Effector memory CD8-positive, alpha-beta T cell (primary cell): ENCODE data around the gene CRISPLD2.

ENCODE experiments used
- ATAC-seq: fragments of 150-1000 bp; cut with Tn5 transposase; replicated peaks from 2 replicates; pipeline ENCODE4 v1.10.0; 2021; ENCODE audit warnings: mild to moderate bottlenecking, moderate library complexity
- DNase-seq, 3 experiments: peaks; one replicate each; pipeline ENCODE4 v3.0.0; 2021
- H3K27ac Mint-ChIP-seq, 2 donors: one replicate each; pipeline ENCODE4 v1.8.0; 2022; ENCODE audit warnings: mild to moderate bottlenecking in 2 of 2, mixed read lengths in 2 of 2, moderate library complexity in 2 of 2
- H3K27me3 Mint-ChIP-seq, 2 donors: one replicate each; pipeline ENCODE4 v1.8.0; 2022; ENCODE audit warnings: mixed read lengths in 2 of 2
- H3K36me3 Mint-ChIP-seq: one replicate; pipeline ENCODE4 v1.8.0; 2022; ENCODE audit warnings: mild to moderate bottlenecking, moderate library complexity, mixed read lengths; ENCODE audit not compliant: insufficient read depth
- H3K4me1 Mint-ChIP-seq, 2 donors: one replicate each; pipeline ENCODE4 v1.8.0; 2022; ENCODE audit warnings: low read depth in 2 of 2, mixed read lengths in 2 of 2
- H3K4me3 Mint-ChIP-seq, 2 donors: one replicate each; pipeline ENCODE4 v1.8.0; 2022; ENCODE audit warnings: mild to moderate bottlenecking in 2 of 2, mixed read lengths in 2 of 2, moderate library complexity in 2 of 2
- H3K9me3 Mint-ChIP-seq, 2 donors: one replicate each; pipeline ENCODE4 v1.8.0; 2022; ENCODE audit warnings: mixed read lengths in 2 of 2

CRISPLD2 gene

GRCh38 chr16:84947996-84948850, 128.4 kb downstream of the CRISPLD2 start:
- H3K27me3 Mint-ChIP-seq: peaks cover 11 to 12% of the 10 kb centered on the region in 2 donors
- peak overlapping the region in 1 of 2 donors; percentile 59 for H3K27ac Mint-ChIP-seq

GRCh38 chr16:84948851-84949610, 129.2 kb downstream of the CRISPLD2 start:
- no peaks in the 10 kb centered on the region for H3K9me3 Mint-ChIP-seq
- H3K4me3 Mint-ChIP-seq: no peak overlapping the region
- no peaks in the 10 kb centered on the region for H3K36me3 Mint-ChIP-seq
- ATAC-seq (peak; percentile 46), DNase-seq (no peak)
- peaks cover 0 to 4% of the 10 kb centered on the region in 2 donors for H3K4me1 Mint-ChIP-seq
- H3K27me3 Mint-ChIP-seq: peaks cover 9 to 13% of the 10 kb centered on the region in 2 donors
- H3K27ac Mint-ChIP-seq: no peak overlapping the region

More at GRCh38 chr16:84947996-84948850, 128.4 kb downstream of the CRISPLD2 start:
- Mint-ChIP-seq H3K4me3 (no peak overlapping the region), H3K4me1 (peaks cover 0 to 4% of the 10 kb centered on the region in 2 donors), H3K36me3 (no peaks in the 10 kb centered on the region), H3K9me3 (no peaks in the 10 kb centered on the region)
- DNase-seq (no peak), ATAC-seq (peak; percentile 34)

GRCh38 chr16:84949772-84950436, 130.1 kb downstream of the CRISPLD2 start:
- no peaks in the 10 kb centered on the region for H3K9me3 Mint-ChIP-seq
- peaks cover under 1 to 5% of the 10 kb centered on the region in 2 donors for H3K27me3 Mint-ChIP-seq
- no peaks in the 10 kb centered on the region for H3K36me3 Mint-ChIP-seq
- peaks cover 0 to 4% of the 10 kb centered on the region in 2 donors for H3K4me1 Mint-ChIP-seq
- ATAC-seq (no peak), DNase-seq (no peak)
- H3K4me3 Mint-ChIP-seq: no peak overlapping the region
- peak overlapping the region in 1 of 2 donors; percentile 61 for H3K27ac Mint-ChIP-seq

DNA sequence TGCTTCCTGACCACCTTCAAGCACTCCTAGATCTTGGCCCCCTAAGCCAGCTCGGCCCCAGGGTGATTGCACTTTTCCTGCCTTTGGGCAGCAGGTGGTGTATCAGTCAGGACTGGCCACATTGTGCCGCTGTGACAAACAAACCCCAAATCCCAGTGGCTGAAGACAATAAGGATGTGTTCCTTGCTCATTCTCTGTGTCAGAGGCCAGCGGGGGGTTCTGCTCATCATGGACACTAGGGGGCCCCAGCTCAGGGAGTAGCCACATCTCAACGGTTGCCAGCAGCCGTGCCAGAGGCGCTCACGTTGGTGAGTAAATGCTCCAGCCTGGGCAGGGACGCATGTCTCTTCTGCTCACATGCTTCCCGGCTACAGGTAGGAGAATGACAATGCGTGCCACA, 131.1 kb downstream of the CRISPLD2 start:
- Mint-ChIP-seq H3K9me3 (no peaks in the 10 kb centered on the region), H3K27ac (no peak overlapping the region), H3K4me3 (no peak overlapping the region), H3K27me3 (peaks cover 0 to 5% of the 10 kb centered on the region in 2 donors), H3K4me1 (peaks cover 0 to 4% of the 10 kb centered on the region in 2 donors), H3K36me3 (no peaks in the 10 kb centered on the region)
- DNase-seq: peak; percentile 8 to 20 (median 18)
- no peak for ATAC-seq

DNA sequence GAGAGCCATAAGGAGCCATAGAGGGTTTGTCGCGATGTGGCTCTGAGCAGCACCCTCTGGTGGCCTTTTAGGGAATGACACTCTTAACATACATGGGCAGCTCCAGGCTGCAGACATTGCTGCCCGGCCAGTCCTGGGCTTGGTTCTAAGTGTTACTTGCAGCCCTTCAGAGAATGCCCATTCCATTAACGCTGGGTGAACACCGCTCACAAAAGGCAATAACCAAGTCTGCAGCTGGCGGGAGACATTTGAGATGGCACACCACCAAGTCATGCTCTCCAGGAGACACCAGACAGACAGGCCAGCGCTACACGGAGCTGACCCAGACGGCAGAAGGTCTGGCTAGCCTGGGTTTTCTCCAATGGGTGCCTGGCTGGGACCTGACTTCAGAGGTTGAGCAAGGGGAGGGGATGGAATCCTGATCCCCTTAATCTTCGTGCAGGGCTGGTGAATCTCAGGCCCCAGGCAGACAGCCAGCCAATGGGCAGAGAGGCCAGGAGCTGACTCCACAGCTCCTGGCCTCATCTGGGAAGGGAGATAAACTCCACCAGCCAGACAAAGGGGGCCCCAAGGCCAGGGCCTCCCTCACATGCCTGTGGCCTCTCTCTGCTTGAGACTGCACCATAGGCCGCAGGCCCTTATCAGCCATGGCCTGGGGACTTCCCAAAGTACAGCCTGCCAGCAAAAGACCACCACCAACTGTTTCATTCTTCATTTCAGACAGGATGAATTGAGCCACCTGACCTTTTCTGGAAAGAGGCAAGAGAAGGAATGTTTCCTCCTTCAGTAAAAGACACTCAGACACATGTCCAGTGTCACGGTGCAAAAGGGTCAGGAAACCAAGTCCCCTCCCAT, 132.8 kb downstream of the CRISPLD2 start:
- peaks cover 0 to 11% of the 10 kb centered on the region in 2 donors for H3K27me3 Mint-ChIP-seq
- H3K4me1 Mint-ChIP-seq: peaks cover 0 to 2% of the 10 kb centered on the region in 2 donors
- DNase-seq (peak; percentile 71 to 75 (median 74)), ATAC-seq (peak; percentile 82)
- H3K9me3 Mint-ChIP-seq: no peaks in the 10 kb centered on the region
- H3K27ac Mint-ChIP-seq: no peak overlapping the region
- no peak overlapping the region for H3K4me3 Mint-ChIP-seq
- H3K36me3 Mint-ChIP-seq: no peaks in the 10 kb centered on the region

DNA sequence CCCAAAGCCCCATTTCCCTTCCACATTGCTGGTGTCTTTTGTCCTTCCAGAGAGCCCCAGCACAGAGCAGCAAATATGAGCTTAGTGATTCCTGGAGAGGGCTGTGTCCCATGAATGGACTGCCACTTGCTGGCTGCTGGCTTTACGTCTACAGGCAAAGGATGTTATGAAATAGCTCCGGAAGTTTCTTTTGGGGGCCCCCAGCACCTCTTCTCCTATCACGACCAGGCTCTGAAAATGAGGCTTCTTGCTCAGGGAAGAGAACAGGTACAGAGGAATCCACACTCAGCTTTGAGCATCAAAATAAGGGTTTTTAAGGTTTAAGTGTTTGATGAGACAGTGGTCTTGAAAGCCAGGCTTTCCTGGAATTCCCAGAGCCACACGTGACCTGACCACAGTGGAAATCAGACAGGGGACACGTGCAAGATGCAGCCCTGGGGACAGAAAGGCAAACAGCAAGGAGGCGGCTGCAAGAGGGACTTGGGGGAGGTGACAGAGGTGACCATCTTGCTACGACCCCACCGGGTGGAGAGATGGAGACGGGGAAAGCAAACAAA, 133.5 kb downstream of the CRISPLD2 start:
- DNase-seq (no peak), ATAC-seq (no peak)
- Mint-ChIP-seq H3K4me1 (peaks cover 0 to 2% of the 10 kb centered on the region in 2 donors), H3K27ac (no peak overlapping the region), H3K9me3 (no peaks in the 10 kb centered on the region), H3K27me3 (peaks cover 0 to 11% of the 10 kb centered on the region in 2 donors), H3K36me3 (no peaks in the 10 kb centered on the region), H3K4me3 (no peak overlapping the region)

GRCh38 chr16:84955427-84955826, 135.6 kb downstream of the CRISPLD2 start:
- ATAC-seq (no peak), DNase-seq (no peak)
- H3K36me3 Mint-ChIP-seq: no peaks in the 10 kb centered on the region
- H3K27me3 Mint-ChIP-seq: peaks cover 0 to 18% of the 10 kb centered on the region in 2 donors
- H3K27ac Mint-ChIP-seq: no peak overlapping the region
- peaks cover 0 to 2% of the 10 kb centered on the region in 2 donors for H3K4me1 Mint-ChIP-seq
- H3K4me3 Mint-ChIP-seq: no peak overlapping the region
- H3K9me3 Mint-ChIP-seq: no peaks in the 10 kb centered on the region

GRCh38 chr16:84957192-84957591, 137.4 kb downstream of the CRISPLD2 start:
- Mint-ChIP-seq H3K4me1 (peaks cover 0 to 7% of the 10 kb centered on the region in 2 donors), H3K4me3 (no peak overlapping the region), H3K27me3 (peaks cover 10 to 18% of the 10 kb centered on the region in 2 donors), H3K9me3 (no peaks in the 10 kb centered on the region), H3K27ac (peak overlapping the region in 1 of 2 donors; percentile 8), H3K36me3 (no peaks in the 10 kb centered on the region)
- ATAC-seq: no peak
- DNase-seq: no peak

DNA sequence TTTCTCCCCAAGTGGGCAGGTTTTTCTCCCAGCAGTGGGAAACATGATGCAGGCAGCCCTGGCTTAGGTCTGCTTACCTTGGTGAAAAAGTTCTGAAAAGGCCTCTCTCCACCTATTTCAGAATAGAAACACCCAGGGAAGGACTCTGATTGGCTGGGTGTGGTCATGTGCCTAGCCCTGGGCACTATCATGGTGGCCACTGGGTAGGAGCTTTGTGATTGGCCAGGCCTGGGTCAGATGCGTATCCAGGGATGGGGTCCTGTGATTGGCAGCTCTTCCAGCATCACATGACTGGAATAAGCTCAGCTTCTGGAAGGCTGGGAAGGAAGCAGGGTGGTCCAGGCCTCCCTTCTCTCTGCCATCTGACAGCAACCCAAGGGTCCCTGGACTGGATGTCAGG, 138.0 kb downstream of the CRISPLD2 start:
- H3K27ac Mint-ChIP-seq: peak overlapping the region in 1 of 2 donors; percentile 8
- H3K36me3 Mint-ChIP-seq: no peaks in the 10 kb centered on the region
- H3K27me3 Mint-ChIP-seq: peaks cover 12 to 19% of the 10 kb centered on the region in 2 donors
- H3K9me3 Mint-ChIP-seq: no peaks in the 10 kb centered on the region
- no peak for ATAC-seq
- no peak overlapping the region for H3K4me3 Mint-ChIP-seq
- H3K4me1 Mint-ChIP-seq: peaks cover 0 to 4% of the 10 kb centered on the region in 2 donors
- DNase-seq: no peak
